ENCODE results near the gene IL3.

The IL3 gene

DNA sequence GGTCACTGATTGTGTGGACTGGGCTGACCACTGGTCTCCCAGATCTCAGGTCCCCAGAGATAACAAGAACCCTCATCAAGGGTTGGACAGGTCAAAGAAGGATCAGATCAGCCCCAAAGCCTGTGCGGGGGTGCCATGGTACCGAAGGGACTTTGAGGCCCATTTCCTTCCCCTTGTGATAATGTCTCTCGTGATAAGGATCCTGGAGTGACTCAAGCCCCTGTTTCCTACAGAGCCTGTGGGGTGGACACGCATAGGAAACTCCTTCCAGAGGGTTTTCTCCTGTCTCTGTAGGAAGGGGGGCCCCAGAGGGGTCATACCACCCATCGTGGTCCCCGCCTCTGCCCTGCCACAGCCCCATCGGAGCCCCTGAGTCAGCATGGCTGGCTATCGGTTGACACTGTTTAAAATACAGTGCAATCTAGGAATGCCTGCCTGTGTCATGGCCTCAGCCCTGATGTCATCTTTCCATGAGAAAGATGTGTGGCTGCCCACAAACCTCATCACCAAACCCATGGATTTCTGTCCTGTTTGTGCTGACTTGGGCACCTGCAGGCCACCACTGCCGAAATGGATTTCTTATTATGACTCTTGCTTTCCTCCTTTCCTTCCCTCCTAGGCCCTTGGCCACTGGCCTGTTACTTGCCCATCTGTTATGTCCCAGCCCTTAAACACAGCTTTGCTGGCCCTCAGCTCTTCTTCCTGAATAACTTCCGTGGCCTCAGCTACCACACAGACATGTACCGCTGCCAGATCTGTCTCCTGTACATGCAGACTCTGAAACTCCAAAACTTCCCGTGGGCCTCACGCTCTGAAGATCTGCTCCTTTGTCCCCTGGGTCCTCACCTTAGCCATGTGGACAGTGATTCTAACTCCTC lies 10.2 kb downstream of the IL3 start:
- no peak for DNase-seq (ENCODE audit: extremely low spot score, insufficient read length, low read depth)
- FAIRE-seq, result no peak

DNA sequence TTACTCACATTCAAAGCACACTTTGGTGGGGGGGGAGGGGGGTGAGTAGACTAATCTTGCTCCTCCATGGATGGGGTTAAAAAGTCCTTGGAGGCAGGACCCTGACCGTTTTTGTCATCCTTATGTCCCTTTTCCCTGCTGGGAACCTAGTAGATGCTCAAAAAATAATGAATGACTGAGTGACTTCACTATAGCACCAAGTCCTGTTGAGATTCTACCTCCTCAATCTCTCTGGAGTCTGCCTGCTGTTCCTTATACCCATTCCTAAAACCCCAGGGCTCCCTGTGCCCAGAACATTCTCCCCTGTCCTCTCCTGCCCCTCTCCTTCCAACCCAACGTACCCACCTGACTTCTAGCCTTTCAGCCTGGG lies 10.9 kb downstream of the IL3 start:
- FAIRE-seq, result no peak
- DNase-seq (ENCODE audit: extremely low spot score, insufficient read length, low read depth), result no peak

DNA sequence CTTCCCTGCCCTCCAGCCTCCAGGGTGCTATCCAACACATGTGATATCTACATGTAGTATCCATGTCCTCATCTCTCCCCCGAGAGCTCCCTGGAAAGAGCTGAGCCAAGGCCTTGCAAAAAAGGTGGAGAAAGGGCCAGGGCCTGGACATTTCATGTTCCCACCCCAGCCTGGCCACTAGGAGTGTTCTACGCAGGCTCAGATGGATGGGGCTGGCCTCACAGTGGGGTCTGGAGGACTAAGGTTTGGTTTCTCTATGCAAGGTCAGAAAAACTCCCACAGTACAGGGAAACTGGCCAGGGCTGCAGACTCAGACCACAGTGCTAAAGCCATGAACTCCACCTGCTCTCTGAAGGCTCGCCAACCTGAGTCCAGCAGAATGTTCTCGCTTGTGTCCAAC lies 11.6 kb downstream of the IL3 start:
- DNase-seq (ENCODE audit: extremely low spot score, insufficient read length, low read depth), result no peak
- FAIRE-seq, result no peak

DNA sequence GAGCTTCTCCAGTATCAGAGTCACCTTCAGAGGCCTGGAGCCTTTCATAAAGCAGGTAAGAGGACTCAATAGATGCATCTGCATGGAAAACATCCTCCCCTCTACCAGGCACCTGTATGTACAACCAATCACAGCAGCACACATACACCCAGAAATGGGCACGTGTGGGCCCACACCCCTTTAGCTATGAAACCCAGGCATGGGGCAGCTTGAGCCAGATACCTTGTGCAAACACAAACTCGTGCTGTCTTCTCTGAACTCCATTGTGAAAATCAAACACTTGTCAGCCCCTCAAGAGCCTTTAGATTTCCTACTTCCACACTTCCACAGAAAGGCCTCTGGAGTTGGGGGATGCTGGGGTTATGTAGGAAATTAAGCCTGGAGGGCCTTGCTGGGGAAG lies 12.1 kb downstream of the IL3 start:
- DNase-seq (ENCODE audit: extremely low spot score, insufficient read length, low read depth), result no peak
- FAIRE-seq, result no peak

DNA sequence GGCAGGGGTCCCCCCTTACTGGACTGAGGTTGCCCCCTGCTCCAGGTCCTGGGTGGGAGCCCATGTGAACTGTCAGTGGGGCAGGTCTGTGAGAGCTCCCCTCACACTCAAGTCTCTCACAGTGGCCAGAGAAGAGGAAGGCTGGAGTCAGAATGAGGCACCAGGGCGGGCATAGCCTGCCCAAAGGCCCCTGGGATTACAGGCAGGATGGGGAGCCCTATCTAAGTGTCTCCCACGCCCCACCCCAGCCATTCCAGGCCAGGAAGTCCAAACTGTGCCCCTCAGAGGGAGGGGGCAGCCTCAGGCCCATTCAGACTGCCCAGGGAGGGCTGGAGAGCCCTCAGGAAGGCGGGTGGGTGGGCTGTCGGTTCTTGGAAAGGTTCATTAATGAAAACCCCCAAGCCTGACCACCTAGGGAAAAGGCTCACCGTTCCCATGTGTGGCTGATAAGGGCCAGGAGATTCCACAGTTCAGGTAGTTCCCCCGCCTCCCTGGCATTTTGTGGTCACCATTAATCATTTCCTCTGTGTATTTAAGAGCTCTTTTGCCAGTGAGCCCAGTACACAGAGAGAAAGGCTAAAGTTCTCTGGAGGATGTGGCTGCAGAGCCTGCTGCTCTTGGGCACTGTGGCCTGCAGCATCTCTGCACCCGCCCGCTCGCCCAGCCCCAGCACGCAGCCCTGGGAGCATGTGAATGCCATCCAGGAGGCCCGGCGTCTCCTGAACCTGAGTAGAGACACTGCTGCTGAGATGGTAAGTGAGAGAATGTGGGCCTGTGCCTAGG lies 13.0 kb downstream of the IL3 start, which contains the start of gene CSF2:
TSS of gene CSF2 (plus strand) at position 559 of the 783 bp plus-strand sequence. CDS start at position 594, 35 bp downstream.
- FAIRE-seq, result no peak
- no peak for DNase-seq (ENCODE audit: extremely low spot score, insufficient read length, low read depth)

DNA sequence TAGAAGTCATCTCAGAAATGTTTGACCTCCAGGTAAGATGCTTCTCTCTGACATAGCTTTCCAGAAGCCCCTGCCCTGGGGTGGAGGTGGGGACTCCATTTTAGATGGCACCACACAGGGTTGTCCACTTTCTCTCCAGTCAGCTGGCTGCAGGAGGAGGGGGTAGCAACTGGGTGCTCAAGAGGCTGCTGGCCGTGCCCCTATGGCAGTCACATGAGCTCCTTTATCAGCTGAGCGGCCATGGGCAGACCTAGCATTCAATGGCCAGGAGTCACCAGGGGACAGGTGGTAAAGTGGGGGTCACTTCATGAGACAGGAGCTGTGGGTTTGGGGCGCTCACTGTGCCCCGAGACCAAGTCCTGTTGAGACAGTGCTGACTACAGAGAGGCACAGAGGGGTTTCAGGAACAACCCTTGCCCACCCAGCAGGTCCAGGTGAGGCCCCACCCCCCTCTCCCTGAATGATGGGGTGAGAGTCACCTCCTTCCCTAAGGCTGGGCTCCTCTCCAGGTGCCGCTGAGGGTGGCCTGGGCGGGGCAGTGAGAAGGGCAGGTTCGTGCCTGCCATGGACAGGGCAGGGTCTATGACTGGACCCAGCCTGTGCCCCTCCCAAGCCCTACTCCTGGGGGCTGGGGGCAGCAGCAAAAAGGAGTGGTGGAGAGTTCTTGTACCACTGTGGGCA lies 13.8 kb downstream of the IL3 start:
- FAIRE-seq, result no peak
- no peak for DNase-seq (ENCODE audit: extremely low spot score, insufficient read length, low read depth)

DNA sequence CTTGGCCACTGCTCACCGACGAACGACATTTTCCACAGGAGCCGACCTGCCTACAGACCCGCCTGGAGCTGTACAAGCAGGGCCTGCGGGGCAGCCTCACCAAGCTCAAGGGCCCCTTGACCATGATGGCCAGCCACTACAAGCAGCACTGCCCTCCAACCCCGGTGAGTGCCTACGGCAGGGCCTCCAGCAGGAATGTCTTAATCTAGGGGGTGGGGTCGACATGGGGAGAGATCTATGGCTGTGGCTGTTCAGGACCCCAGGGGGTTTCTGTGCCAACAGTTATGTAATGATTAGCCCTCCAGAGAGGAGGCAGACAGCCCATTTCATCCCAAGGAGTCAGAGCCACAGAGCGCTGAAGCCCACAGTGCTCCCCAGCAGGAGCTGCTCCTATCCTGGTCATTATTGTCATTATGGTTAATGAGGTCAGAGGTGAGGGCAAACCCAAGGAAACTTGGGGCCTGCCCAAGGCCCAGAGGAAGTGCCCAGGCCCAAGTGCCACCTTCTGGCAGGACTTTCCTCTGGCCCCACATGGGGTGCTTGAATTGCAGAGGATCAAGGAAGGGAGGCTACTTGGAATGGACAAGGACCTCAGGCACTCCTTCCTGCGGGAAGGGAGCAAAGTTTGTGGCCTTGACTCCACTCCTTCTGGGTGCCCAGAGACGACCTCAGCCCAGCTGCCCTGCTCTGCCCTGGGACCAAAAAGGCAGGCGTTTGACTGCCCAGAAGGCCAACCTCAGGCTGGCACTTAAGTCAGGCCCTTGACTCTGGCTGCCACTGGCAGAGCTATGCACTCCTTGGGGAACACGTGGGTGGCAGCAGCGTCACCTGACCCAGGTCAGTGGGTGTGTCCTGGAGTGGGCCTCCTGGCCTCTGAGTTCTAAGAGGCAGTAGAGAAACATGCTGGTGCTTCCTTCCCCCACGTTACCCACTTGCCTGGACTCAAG lies 14.6 kb downstream of the IL3 start:
- DNase-seq (ENCODE audit: extremely low spot score, insufficient read length, low read depth) (no peak), FAIRE-seq (no peak)

DNA sequence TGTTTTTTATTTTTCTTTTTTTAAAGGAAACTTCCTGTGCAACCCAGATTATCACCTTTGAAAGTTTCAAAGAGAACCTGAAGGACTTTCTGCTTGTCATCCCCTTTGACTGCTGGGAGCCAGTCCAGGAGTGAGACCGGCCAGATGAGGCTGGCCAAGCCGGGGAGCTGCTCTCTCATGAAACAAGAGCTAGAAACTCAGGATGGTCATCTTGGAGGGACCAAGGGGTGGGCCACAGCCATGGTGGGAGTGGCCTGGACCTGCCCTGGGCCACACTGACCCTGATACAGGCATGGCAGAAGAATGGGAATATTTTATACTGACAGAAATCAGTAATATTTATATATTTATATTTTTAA lies 15.2 kb downstream of the IL3 start:
- no peak for DNase-seq (ENCODE audit: extremely low spot score, insufficient read length, low read depth)
- FAIRE-seq, result no peak

DNA sequence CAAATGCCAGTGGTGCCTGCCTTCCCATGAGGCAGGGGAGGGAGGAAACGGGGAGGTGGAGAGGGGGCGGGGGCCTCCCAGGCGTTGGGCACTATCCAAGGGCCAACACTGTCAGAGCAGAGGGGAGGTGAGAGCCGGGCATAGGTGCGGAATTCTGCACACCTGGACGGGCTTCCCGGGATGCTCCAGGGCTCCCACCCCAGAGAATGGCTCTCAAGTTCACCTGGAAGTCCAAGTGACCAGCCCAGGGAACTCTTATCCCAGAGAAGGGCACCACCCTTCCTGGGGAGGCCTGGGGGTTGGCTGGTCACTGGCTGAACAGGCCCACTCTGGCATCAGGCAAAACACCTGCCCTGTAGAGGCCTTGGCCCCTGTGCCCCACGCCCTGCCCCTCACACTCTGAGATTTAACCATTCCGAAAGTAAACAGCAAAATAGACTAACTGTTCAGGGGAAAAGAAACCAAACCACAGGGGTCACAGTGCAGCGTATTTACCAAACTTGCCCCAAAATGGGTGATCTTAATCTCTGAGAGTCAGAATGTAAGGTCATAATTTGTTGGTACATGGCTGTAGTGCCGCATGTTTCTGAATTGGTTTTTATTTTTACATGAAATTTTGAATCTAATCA lies 15.9 kb downstream of the IL3 start:
- FAIRE-seq, result no peak
- DNase-seq (ENCODE audit: extremely low spot score, insufficient read length, low read depth), result no peak

DNA sequence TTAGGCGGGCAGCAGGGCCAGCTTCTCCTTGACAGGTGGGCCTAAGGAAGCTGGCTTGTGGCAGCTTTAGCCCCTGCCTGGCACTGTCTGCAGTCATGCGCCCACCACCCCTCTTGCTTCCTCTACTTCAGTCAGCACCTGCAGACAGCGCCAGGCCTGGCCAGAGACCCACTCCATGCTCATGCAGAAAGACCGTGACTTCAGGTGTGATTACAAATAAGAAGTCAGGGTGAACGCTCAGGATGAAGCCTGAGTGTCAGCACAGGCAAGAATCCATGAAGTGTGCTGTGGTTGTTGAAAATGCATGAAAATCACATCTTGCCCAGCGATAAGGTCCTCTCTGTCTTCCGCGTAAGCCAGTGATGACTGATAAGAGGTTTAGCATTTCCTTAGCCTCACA lies 16.5 kb downstream of the IL3 start:
- FAIRE-seq (no peak), DNase-seq (ENCODE audit: extremely low spot score, insufficient read length, low read depth) (no peak)

DNA sequence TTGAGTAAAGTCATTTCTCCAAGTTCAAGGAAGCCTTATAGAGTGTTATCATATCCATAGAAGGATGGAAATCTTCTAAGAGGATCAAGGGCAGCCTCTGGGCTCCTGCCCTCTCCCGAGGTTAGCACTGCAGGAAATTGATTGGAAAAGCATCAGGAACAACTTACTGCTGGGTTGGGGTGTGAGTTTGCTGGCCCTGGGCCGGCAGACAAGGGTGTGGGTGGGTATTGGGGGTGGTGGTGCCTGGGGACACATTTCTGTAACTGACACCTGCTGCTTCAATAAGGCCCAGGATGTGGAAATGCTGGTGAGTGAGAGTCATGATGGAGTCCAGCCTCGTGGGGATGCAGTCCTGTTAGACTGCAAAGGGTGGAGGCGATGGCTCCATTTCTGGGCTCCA lies 18.6 kb downstream of the IL3 start:
- DNase-seq (ENCODE audit: extremely low spot score, insufficient read length, low read depth) (no peak), FAIRE-seq (no peak)

DNA sequence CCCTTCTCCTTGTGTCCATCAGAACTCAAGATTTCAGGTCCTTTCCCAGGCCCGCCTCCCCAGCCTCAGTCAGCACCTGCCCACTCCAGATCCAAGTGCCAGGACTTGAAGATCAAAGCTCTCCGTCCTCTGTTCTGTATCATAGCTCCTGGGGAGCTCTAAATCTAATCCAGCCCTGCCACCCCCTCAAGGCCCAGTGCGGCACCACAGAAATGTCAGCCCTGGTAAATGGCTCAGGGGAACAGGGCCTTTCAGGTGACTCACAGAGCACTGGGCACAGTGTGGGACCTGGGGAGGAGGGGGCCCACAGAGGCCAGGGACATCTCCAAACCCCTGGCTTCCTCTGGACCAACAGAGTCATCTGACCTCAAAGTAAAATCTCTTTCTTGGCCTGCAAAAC lies 19.2 kb downstream of the IL3 start:
- FAIRE-seq (no peak), DNase-seq (ENCODE audit: extremely low spot score, insufficient read length, low read depth) (no peak)

DNA sequence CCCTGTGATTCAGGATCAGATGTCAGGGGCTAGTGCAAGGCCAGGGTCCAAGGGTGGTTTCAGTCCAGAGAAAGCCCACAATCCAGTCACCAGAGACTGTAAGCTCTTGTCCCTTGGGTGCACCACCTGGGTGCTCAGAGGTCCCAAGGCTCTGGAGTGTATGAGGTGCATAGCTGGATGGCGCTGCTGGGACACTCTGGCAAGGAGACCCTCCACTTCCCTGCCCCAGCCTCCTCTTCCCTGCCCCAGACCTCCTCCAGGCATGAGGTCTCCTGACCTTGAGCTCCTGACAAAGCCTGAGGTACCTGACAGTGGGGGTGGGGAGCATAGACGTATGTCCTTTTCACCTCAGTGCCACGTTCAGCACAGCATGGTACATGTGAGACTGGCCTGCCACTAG lies 20.1 kb downstream of the IL3 start:
- FAIRE-seq, result no peak
- DNase-seq (ENCODE audit: extremely low spot score, insufficient read length, low read depth), result no peak

DNA sequence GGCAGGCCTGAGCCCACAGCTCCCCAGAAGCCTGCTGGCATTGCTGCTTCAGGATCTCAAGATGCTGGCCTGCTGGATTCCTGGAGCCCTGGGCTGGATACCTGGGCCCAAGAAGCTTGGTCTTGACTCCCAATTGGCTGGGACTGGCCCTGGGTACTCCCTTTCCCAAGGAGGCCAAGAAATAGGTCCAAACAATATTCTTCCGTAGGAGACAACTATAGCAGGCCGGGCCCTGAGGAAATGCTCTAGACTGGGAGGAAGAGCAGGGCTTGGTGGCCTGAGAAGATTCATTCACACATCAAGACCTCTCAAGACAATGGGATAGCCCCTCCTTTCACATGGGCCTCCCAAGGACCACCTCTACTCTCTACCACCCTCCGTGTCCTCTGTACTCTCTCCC lies 21.0 kb downstream of the IL3 start:
- no peak for DNase-seq (ENCODE audit: extremely low spot score, insufficient read length, low read depth)
- no peak for FAIRE-seq

DNA sequence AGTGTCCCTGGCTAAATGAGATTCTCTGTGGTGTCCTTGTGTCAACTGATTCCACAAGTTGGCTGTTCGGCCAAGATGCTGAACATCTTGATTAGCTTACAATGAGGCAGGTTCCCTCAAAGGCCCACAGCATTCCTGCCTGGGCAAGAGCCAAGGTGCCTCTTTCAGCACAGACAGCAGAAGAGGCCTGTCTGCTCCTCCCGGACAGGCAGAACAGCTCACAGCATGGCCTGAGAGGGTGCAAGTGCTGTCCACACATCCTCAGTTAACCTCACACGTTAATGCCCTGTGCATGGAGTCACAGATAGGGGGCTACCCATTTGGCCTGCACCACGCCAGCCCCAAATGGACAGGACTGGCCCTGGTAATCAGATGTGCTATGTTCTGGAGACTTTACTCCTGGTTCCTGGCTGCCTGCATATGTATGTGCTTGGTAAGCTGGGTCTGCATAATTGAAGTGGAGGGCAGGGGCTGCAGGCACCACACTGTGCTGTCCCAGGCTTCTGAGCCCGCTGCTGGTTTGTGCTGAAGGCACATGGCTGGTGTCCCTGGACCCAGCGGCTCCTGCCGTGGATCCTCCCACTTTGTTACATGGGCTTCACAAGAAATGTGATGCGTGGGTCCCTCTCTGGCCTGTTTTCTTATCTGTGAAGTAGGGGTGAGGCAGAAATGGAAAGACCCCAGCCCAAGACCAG lies 22.0 kb downstream of the IL3 start:
- FAIRE-seq (no peak), DNase-seq (ENCODE audit: extremely low spot score, insufficient read length, low read depth) (no peak)

DNA sequence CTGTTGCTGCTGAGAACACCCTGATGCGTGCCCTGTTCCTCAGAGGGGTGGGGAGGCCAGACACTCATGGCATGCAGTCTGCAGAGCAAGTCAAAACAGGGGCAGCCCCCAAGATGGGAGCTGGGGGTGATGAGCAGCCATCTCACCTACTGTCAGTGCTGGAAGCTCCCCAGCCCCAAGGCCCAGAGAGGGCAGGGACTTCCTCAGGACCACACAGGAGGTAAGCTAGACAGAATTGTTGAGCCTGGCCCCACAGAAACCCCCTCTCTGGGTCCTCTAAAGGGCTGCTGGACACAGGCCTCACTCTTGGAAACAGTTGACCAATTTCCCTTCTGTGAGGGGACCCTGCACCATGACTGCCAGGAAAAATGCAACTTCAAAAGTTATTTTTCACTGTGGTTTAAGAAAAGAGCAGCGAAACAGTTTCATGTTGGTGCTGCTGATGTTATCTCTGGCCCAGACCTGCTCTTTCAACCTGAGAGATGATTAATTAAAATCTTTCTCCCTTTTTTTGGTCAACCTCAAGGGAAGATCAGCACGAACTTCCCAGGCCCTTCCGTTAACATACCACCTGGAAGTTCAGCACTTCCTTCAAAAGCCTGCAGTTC lies 22.7 kb downstream of the IL3 start:
- FAIRE-seq, result no peak
- DNase-seq (ENCODE audit: extremely low spot score, insufficient read length, low read depth), result no peak

DNA sequence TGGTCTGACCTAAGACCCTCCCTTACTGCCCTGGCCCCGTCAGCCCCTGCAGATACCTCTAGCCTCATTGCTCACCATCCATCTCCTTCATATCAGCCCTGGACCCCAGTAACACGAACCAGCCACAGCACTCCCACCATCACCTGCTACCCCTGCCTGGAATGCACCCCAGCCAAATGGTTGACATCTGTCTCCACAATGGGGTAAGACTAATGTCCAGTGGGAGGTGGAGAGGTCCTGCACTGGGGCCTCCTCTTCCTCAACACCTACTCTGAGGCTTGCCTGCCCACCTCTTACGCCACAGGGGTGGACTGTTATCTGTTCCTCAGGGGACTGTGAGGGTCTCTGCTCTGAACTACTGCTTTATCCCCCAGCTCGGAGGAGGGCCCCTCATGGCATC lies 25.2 kb downstream of the IL3 start:
- no peak for DNase-seq (ENCODE audit: extremely low spot score, insufficient read length, low read depth)
- no peak for FAIRE-seq

DNA sequence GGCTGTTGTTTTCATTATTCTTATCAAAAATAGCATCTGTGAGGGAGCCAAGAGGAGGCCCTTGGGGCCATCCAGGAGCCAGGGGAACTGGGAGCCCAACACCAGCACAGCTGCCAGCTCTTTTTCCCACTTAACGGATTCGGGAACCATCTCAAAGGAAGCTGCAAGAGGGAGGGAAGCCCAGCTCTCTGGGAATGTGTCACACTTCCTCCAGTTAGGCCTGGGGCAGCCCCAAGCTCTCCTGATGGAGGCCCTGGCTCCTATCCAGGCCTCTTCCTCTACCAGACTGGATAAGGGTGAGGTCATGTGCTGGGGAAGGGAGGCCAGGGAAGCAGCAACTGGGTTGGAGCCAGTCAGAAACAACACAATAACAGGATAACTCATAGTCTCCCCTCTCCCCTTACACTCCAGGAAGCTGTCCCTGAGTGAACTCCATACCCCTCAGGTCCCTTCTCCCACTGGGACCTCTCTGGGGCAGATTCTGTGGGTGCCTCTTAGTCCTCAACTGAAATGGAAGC lies 25.9 kb downstream of the IL3 start:
- FAIRE-seq (no peak), DNase-seq (ENCODE audit: extremely low spot score, insufficient read length, low read depth) (no peak)

Measured in GM18507 (cell line).